OCI-LY7 (cell line): Measurements from ENCODE around the gene EML2. TPM values are rescaled to one million over a fixed set of nuclear protein-coding genes. Genes with fewer than 3 reads are reported as not detected.

ENCODE experiments used
- BruUV-seq: library from RNA; stranded (reverse); fragments of 400-500 nt; replicated peaks from 2 replicates; lab custom pipeline; 2021; lab: Mats Ljungman, UMichigan
- CTCF ChIA-PET: fragments of 300-600 bp; sonication (Branson Sonifier 250); formaldehyde crosslinking; loops from one replicate; lab custom pipeline; 2022; ENCODE audit warnings: antibody characterized with exemption; ENCODE audit not compliant: unreplicated experiment; lab: Charles Lee
- POLR2A ChIA-PET: fragments of 300-600 bp; sonication (Branson Sonifier 250); formaldehyde crosslinking; loops from one replicate; lab custom pipeline; 2022; ENCODE audit warnings: antibody characterized with exemption; lab: Charles Lee
- DNase-seq: peaks from one replicate; pipeline ENCODE4 v3.0.0-alpha.2; 2015; ENCODE audit warnings: low spot score
- H2AFZ ChIP-seq: fragments of 200-600 bp; sonication (generic), shearing (Covaris generic); 2 replicates; pipeline ENCODE4 v1.6.1; 2014; ENCODE audit warnings: mild to moderate bottlenecking, antibody characterized with exemption, low read length, moderate library complexity
- H3K27ac ChIP-seq: fragments of 200-600 bp; sonication (generic); 2 replicates; pipeline ENCODE4 v1.5.1; 2014; ENCODE audit warnings: mixed run types, low read depth, mild to moderate bottlenecking, moderate library complexity, low read length, inconsistent platforms; ENCODE audit not compliant: poor library complexity, severe bottlenecking
- H3K36me3 ChIP-seq: fragments of 200-600 bp; sonication (generic); 2 replicates; pipeline ENCODE4 v1.6.1; 2014; ENCODE audit warnings: mild to moderate bottlenecking, antibody characterized with exemption, low read length, moderate library complexity, mixed read lengths; ENCODE audit not compliant: insufficient read depth
- H3K4me1 ChIP-seq: fragments of 200-600 bp; sonication (generic); 2 replicates; pipeline ENCODE4 v1.5.1; 2014; ENCODE audit warnings: mild to moderate bottlenecking, low read length; ENCODE audit not compliant: insufficient read depth, poor library complexity, severe bottlenecking
- H3K4me2 ChIP-seq: fragments of 200-600 bp; sonication (generic); 2 replicates; pipeline ENCODE4 v1.6.1; 2014; ENCODE audit warnings: mild to moderate bottlenecking, low read length
- H3K4me3 ChIP-seq: fragments of 200-600 bp; sonication (generic); 2 replicates; pipeline ENCODE4 v1.5.1; 2014; ENCODE audit warnings: mild to moderate bottlenecking, low read depth, low read length; ENCODE audit not compliant: poor library complexity, severe bottlenecking
- H3K79me2 ChIP-seq: fragments of 200-600 bp; sonication (generic); 2 replicates; pipeline ENCODE4 v1.6.1; 2016; ENCODE audit warnings: low read depth, mild to moderate bottlenecking, low read length, moderate library complexity, mixed read lengths; ENCODE audit not compliant: insufficient read depth
- H3K9me2 ChIP-seq: fragments of 200-600 bp; sonication (generic); 2 replicates; pipeline ENCODE4 v1.6.1; 2016; ENCODE audit warnings: mild to moderate bottlenecking, low read length, mixed read lengths; ENCODE audit not compliant: insufficient read depth
- H3K9me3 ChIP-seq: fragments of 200-600 bp; sonication (generic); 2 replicates; pipeline ENCODE4 v1.6.1; 2014; ENCODE audit warnings: mild to moderate bottlenecking, mixed run types, low read length, mixed read lengths
- H4K20me1 ChIP-seq: fragments of 200-600 bp; sonication (generic); 2 replicates; pipeline ENCODE4 v1.6.1; 2014; ENCODE audit warnings: mild to moderate bottlenecking, antibody characterized with exemption, low read length, moderate library complexity, mixed read lengths; ENCODE audit not compliant: insufficient read depth
- CTCF ChIP-seq: fragments of 200-600 bp; sonication (generic); conservative IDR thresholded peaks from 2 replicates; pipeline ENCODE4 v1.5.1; 2014; ENCODE audit warnings: mild to moderate bottlenecking, antibody characterized with exemption, low read length, moderate library complexity, mixed read lengths
- EZH2phosphoT487 ChIP-seq: fragments of 200-600 bp; sonication (generic); IDR thresholded peaks from 2 replicates; pipeline ENCODE4 v1.6.1; 2018; ENCODE audit warnings: low read depth, borderline replicate concordance, mild to moderate bottlenecking, mixed run types, antibody characterized with exemption, low read length, moderate library complexity, mixed read lengths
- intact Hi-C: fragments of 100-400 bp; cut with micrococcal nuclease; formaldehyde crosslinking; loops from one replicate; pipeline ENCODE4 v1.10.0; 2022; ENCODE audit not compliant: unreplicated experiment
- total RNA-seq, 2 experiments: library from RNA; depleted of rRNA in 1 of 2; stranded (reverse); fragments of >200 nt in 1 of 2; shearing (Covaris generic) in 1 of 2; gene quantifications; 2 replicates each; pipeline ENCODE4 v1.2.3, GENCODE V29; 2014 to 2022

EML2 gene
- total RNA-seq, 2 experiments from 2014 or later = 26.1 to 47.5 TPM

- Histone ChIP-seq H3K9me3 (no peaks in the 10 kb centered on the region), H4K20me1 (no peaks in the 10 kb centered on the region), H3K4me1 (no peaks in the 10 kb centered on the region), H2AFZ (no peak overlapping the region), H3K79me2 (no peaks in the 10 kb centered on the region), H3K9me2 (no peaks in the 10 kb centered on the region), H3K27ac (no peak overlapping the region), H3K36me3 (no peaks in the 10 kb centered on the region), H3K4me3 (no peak overlapping the region), H3K4me2 (no peak overlapping the region)
- ChIA-PET CTCF (no interaction called here), POLR2A (no interaction called here)
- no TSS peak for BruUV-seq
- intact Hi-C loops = no loop called here
- TF ChIP-seq EZH2phosphoT487 (no peak), CTCF (no peak)
- no peak for DNase-seq
Measured at GRCh38 chr19:45653634-45654033, 14.4 kb upstream of the EML2 start.

- Histone ChIP-seq H3K4me3 (no peak overlapping the region), H3K4me2 (no peak overlapping the region), H3K4me1 (peaks cover 6% of the 10 kb centered on the region), H3K36me3 (no peaks in the 10 kb centered on the region), H4K20me1 (no peaks in the 10 kb centered on the region), H3K9me3 (no peaks in the 10 kb centered on the region), H2AFZ (no peak overlapping the region), H3K9me2 (no peaks in the 10 kb centered on the region), H3K79me2 (no peaks in the 10 kb centered on the region), H3K27ac (no peak overlapping the region)
- ChIA-PET CTCF (no interaction called here), POLR2A (interaction anchor here (0.6 kb wide), 1 partner anchor 124 kb away, joined by 4 read pairs; no protein-coding TSS in a partner anchor)
- no peak for DNase-seq
- no peak for TF ChIP-seq EZH2phosphoT487
- no peak for TF ChIP-seq CTCF
- intact Hi-C loops = no loop called here
- BruUV-seq = no TSS peak
Measured at GRCh38 chr19:45650722-45651121, 11.5 kb upstream of the EML2 start.

- DNase-seq = no peak
- Histone ChIP-seq H3K4me3 (peak overlapping the region; percentile 68), H3K79me2 (no peaks in the 10 kb centered on the region), H3K4me2 (peak overlapping the region; percentile 72), H3K9me2 (no peaks in the 10 kb centered on the region), H2AFZ (peak overlapping the region; percentile 98), H3K36me3 (no peaks in the 10 kb centered on the region), H4K20me1 (no peaks in the 10 kb centered on the region), H3K27ac (no peak overlapping the region), H3K9me3 (no peaks in the 10 kb centered on the region), H3K4me1 (peaks cover 30% of the 10 kb centered on the region)
- BruUV-seq = no TSS peak
- ChIA-PET POLR2A (interaction anchor here (0.6 to 1.0 kb wide), 2 partner anchors 31 to 58 kb away, joined by 3 read pairs; no protein-coding TSS in a partner anchor), CTCF (interaction anchor here (0.6 to 0.9 kb wide), 2 partner anchors 161 to 330 kb away, joined by 3 to 4 read pairs; no protein-coding TSS in a partner anchor)
- intact Hi-C loops = loop anchor here (10.0 kb wide), 1 partner anchor 222 kb away; the partner anchor contains the start of gene ERCC1
- TF ChIP-seq CTCF (no peak), EZH2phosphoT487 (no peak)
Measured at GRCh38 chr19:45646345-45646698, 7.1 kb upstream of the EML2 start.
